CD14-positive monocyte (primary cell): ENCODE data around the gene MIGA2. TPM values are rescaled to one million over a fixed set of nuclear protein-coding genes. Genes with fewer than 3 reads are reported as not detected.

Source experiments
- DNase-seq, 3 donors: peaks; one replicate each; pipeline ENCODE4 v3.0.0-alpha.2; 2011 to 2022
- H2AFZ ChIP-seq: 2 replicates; pipeline ENCODE4 v1.6.0; 2012; ENCODE audit warnings: mild to moderate bottlenecking, low read depth, low read length, inconsistent platforms; ENCODE audit not compliant: insufficient read depth, poor library complexity, severe bottlenecking
- H3K27ac ChIP-seq, 2 donors: 1 replicate in 1 of 2; 2 replicates in 1 of 2; pipeline ENCODE4 v1.5.1; 2012 to 2013; ENCODE audit warnings: low read length in 2 of 2, control low read depth in 1 of 2, inconsistent platforms in 1 of 2, low read depth in 1 of 2, mild to moderate bottlenecking in 1 of 2
- H3K27me3 ChIP-seq, 2 donors: one replicate each; pipeline versions ENCODE4 v1.6.0 to v1.6.1; 2011 to 2013; ENCODE audit warnings: low read length in 2 of 2; ENCODE audit not compliant: control insufficient read depth in 2 of 2, insufficient read depth in 2 of 2
- H3K36me3 ChIP-seq, 2 donors: replicated peaks in 1 of 2; 1 replicate in 1 of 2; 2 replicates in 1 of 2; pipeline versions ENCODE4 v1.5.1 to v1.6.1; 2012 to 2013; ENCODE audit warnings: low read length in 2 of 2, control low read depth in 1 of 2, inconsistent platforms in 1 of 2, mild to moderate bottlenecking in 1 of 2; ENCODE audit not compliant: insufficient read depth in 2 of 2, control insufficient read depth in 1 of 2
- H3K4me1 ChIP-seq, 2 donors: 1 replicate in 1 of 2; 2 replicates in 1 of 2; pipeline versions ENCODE4 v1.5.1 to v1.6.1; 2012 to 2013; ENCODE audit warnings: low read length in 2 of 2, control low read depth in 1 of 2, inconsistent platforms in 1 of 2, mild to moderate bottlenecking in 1 of 2, moderate library complexity in 1 of 2; ENCODE audit not compliant: insufficient read depth in 2 of 2, control insufficient read depth in 1 of 2
- H3K4me2 ChIP-seq: replicated peaks from 2 replicates; pipeline ENCODE3; 2012; ENCODE audit warnings: low read length, moderate library complexity, mild to moderate bottlenecking; ENCODE audit not compliant: poor library complexity, severe bottlenecking; ENCODE audit errors: extremely low read depth
- H3K4me3 ChIP-seq, 3 experiments: fragments of 200-600 bp in 1 of 3; sonication (generic) in 1 of 3; replicated peaks in 1 of 3; 1 replicate in 2 of 3; 2 replicates in 1 of 3; pipeline ENCODE4 v1.5.1; 2011 to 2013; ENCODE audit warnings: low read length in 3 of 3, mild to moderate bottlenecking in 3 of 3, control low read depth in 2 of 3, low read depth in 2 of 3, inconsistent platforms in 1 of 3, moderate library complexity in 1 of 3
- H3K79me2 ChIP-seq: 2 replicates; pipeline ENCODE4 v1.6.0; 2012; ENCODE audit warnings: mild to moderate bottlenecking, control low read depth, inconsistent platforms, low read length, moderate library complexity; ENCODE audit not compliant: insufficient read depth
- H3K9ac ChIP-seq: 2 replicates; pipeline ENCODE4 v1.6.0; 2017; ENCODE audit warnings: low read length, mild to moderate bottlenecking; ENCODE audit not compliant: insufficient read depth, poor library complexity, severe bottlenecking
- H3K9me3 ChIP-seq, 2 donors: replicated peaks in 1 of 2; 1 replicate in 1 of 2; 2 replicates in 1 of 2; pipeline versions ENCODE4 v1.5.1 to v1.6.1; 2012 to 2013; ENCODE audit warnings: low read length in 2 of 2, control low read depth in 1 of 2; ENCODE audit not compliant: control insufficient read depth in 1 of 2, insufficient read depth in 1 of 2
- H4K20me1 ChIP-seq: 2 replicates; pipeline ENCODE4 v1.6.0; 2012; ENCODE audit warnings: mild to moderate bottlenecking, low read length, control low read depth, moderate library complexity; ENCODE audit not compliant: insufficient read depth
- H3K27ac Mint-ChIP-seq, 7 donors: one replicate each; pipeline ENCODE4 v1.8.0; 2020; ENCODE audit warnings: mild to moderate bottlenecking in 7 of 7, mixed read lengths in 7 of 7, moderate library complexity in 6 of 7, inconsistent platforms in 2 of 7
- H3K27me3 Mint-ChIP-seq, 3 donors: one replicate each; pipeline ENCODE4 v1.8.0; 2021 to 2022; ENCODE audit warnings: low read depth in 3 of 3, mild to moderate bottlenecking in 3 of 3, mixed read lengths in 3 of 3, moderate library complexity in 3 of 3, inconsistent platforms in 1 of 3
- H3K36me3 Mint-ChIP-seq, 2 donors: one replicate each; pipeline ENCODE4 v1.8.0; 2020; ENCODE audit warnings: mixed read lengths in 2 of 2, inconsistent platforms in 1 of 2, mild to moderate bottlenecking in 1 of 2
- H3K4me1 Mint-ChIP-seq: one replicate; pipeline ENCODE4 v1.8.0; 2020; ENCODE audit warnings: mild to moderate bottlenecking, mixed read lengths
- H3K4me3 Mint-ChIP-seq, 2 donors: one replicate each; pipeline ENCODE4 v1.8.0; 2020; ENCODE audit warnings: mild to moderate bottlenecking in 2 of 2, mixed read lengths in 2 of 2, moderate library complexity in 1 of 2
- H3K9me3 Mint-ChIP-seq, 7 donors: one replicate each; pipeline ENCODE4 v1.8.0; 2020 to 2022; ENCODE audit warnings: mixed read lengths in 7 of 7, mild to moderate bottlenecking in 6 of 7, moderate library complexity in 6 of 7, inconsistent platforms in 2 of 7
- CTCF ChIP-seq: fragments of 200-600 bp; IDR thresholded peaks from one replicate; pipeline ENCODE4 v1.8.0; 2022; ENCODE audit warnings: antibody characterized with exemption, mild to moderate bottlenecking
- WGBS: methylation state at CpG from one replicate; pipeline ENCODE4 v1.1.5; 2013; ENCODE audit warnings: missing lambda C conversion rate; ENCODE audit not compliant: insufficient coverage; 5-methylcytosine and 5-hydroxymethylcytosine counted together
- intact Hi-C, 2 donors: fragments of 100-400 bp; cut with micrococcal nuclease; formaldehyde crosslinking; loops; one replicate each; pipeline versions ENCODE4 v1.15.0 to v1.15.1; 2023
- polyA plus RNA-seq, 3 donors: library from polyadenylated mRNA; depleted of rRNA in 1 of 3; unstranded in 2 of 3; stranded (reverse) in 1 of 3; fragments of 300-500 nt in 2 of 3; fragments of >200 nt in 1 of 3; fragmentation: Illumina TruSeq in 2 of 3; gene quantifications; 1 replicate in 2 of 3; 2 replicates in 1 of 3; pipeline ENCODE4 v1.2.3, GENCODE V29; 2012 to 2021

The MIGA2 gene
- polyA plus RNA-seq, 3 donors = 1.9 to 45.4 (median 5.9) TPM

GRCh38 chr9:128987805-128988204, 48.6 kb upstream of the MIGA2 start:
- Histone ChIP-seq H2AFZ (no peak overlapping the region), H3K9me3 (no peaks in the 10 kb centered on the region), H3K9ac (no peak overlapping the region), H3K79me2 (no peaks in the 10 kb centered on the region), H3K27ac (no peak overlapping the region), H3K4me2 (no peak overlapping the region), H3K36me3 (peaks cover 78 to 93% of the 10 kb centered on the region in 2 donors), H4K20me1 (no peaks in the 10 kb centered on the region), H3K4me3 (no peak overlapping the region), H3K27me3 (no peaks in the 10 kb centered on the region), H3K4me1 (no peaks in the 10 kb centered on the region)
- no peak overlapping the region for H3K4me3 Mint-ChIP-seq
- H3K9me3 Mint-ChIP-seq = peaks cover 0 to 2% (median 0%) of the 10 kb centered on the region in 7 donors
- DNase-seq = no peak
- peaks cover 69 to 90% of the 10 kb centered on the region in 2 donors for H3K36me3 Mint-ChIP-seq
- no peaks in the 10 kb centered on the region for H3K4me1 Mint-ChIP-seq
- 100% methylated on average over 3 of the region's 5 CpGs for WGBS
- H3K27me3 Mint-ChIP-seq = peaks cover 0 to 1% (median 0%) of the 10 kb centered on the region in 3 donors
- no peak overlapping the region for H3K27ac Mint-ChIP-seq
- intact Hi-C loops = no loop called here
- TF ChIP-seq CTCF = no peak

GRCh38 chr9:128992995-128993394, 43.4 kb upstream of the MIGA2 start:
- H4K20me1 ChIP-seq = no peaks in the 10 kb centered on the region
- H3K27me3 ChIP-seq = no peaks in the 10 kb centered on the region
- no peak overlapping the region for H3K4me2 ChIP-seq
- H3K27me3 Mint-ChIP-seq = no peaks in the 10 kb centered on the region
- H3K27ac ChIP-seq = no peak overlapping the region
- peaks cover 68 to 89% of the 10 kb centered on the region in 2 donors for H3K36me3 Mint-ChIP-seq
- H3K79me2 ChIP-seq = no peaks in the 10 kb centered on the region
- H3K9me3 Mint-ChIP-seq = peaks cover 0 to 2% (median 0%) of the 10 kb centered on the region in 7 donors
- H3K4me1 Mint-ChIP-seq = no peaks in the 10 kb centered on the region
- no peaks in the 10 kb centered on the region for H3K4me1 ChIP-seq
- no peaks in the 10 kb centered on the region for H3K9me3 ChIP-seq
- no peak for TF ChIP-seq CTCF
- H3K27ac Mint-ChIP-seq = no peak overlapping the region
- H3K4me3 ChIP-seq = no peak overlapping the region
- no peak overlapping the region for H2AFZ ChIP-seq
- DNase-seq = no peak
- H3K9ac ChIP-seq = no peak overlapping the region
- 85% methylated on average over 6 of the region's 7 CpGs for WGBS
- intact Hi-C loops = no loop called here
- H3K36me3 ChIP-seq = peaks cover 77 to 93% of the 10 kb centered on the region in 2 donors
- H3K4me3 Mint-ChIP-seq = no peak overlapping the region
